Astrocyte (in vitro differentiated cells and primary cell): ENCODE results near the gene POLA1. TPM values are rescaled to one million over a fixed set of nuclear protein-coding genes. Genes with fewer than 3 reads are reported as not detected.
A peak's percentile ranks its signal among the peaks of the same experiment; 100 is the strongest.

Source experiments
- DNase-seq: peaks from one replicate; pipeline ENCODE4 v3.0.0-alpha.2; 2010; ENCODE audit warnings: low read depth
- FAIRE-seq: peaks from 2 replicates; lab custom pipeline; 2011; peaks lifted over from hg19 to GRCh38; lab: Jason Lieb, UNC
- H2AFZ ChIP-seq: 2 replicates; pipeline ENCODE4 v1.6.0; 2012; ENCODE audit warnings: low read depth, low read length, inconsistent platforms
- H3K27ac ChIP-seq: 2 replicates; pipeline ENCODE4 v1.5.1; 2011; ENCODE audit warnings: low read depth, low read length, inconsistent platforms
- H3K27me3 ChIP-seq: 2 replicates; pipeline ENCODE4 v1.6.0; 2011; ENCODE audit warnings: low read length, inconsistent platforms; ENCODE audit not compliant: insufficient read depth
- H3K36me3 ChIP-seq: 2 replicates; pipeline ENCODE4 v1.5.1; 2011; ENCODE audit warnings: low read length, inconsistent platforms; ENCODE audit not compliant: insufficient read depth
- H3K4me1 ChIP-seq: 2 replicates; pipeline ENCODE4 v1.5.1; 2011; ENCODE audit warnings: low read length, inconsistent platforms; ENCODE audit not compliant: insufficient read depth
- H3K4me2 ChIP-seq: 2 replicates; pipeline ENCODE4 v1.6.0; 2012; ENCODE audit warnings: low read length, inconsistent platforms
- H3K4me3 ChIP-seq: 2 replicates; pipeline ENCODE4 v1.5.1; 2011; ENCODE audit warnings: low read depth, mild to moderate bottlenecking, low read length, inconsistent platforms; ENCODE audit not compliant: insufficient read depth
- H3K79me2 ChIP-seq: 2 replicates; pipeline ENCODE4 v1.6.0; 2012; ENCODE audit warnings: mild to moderate bottlenecking, low read length, inconsistent platforms; ENCODE audit not compliant: insufficient read depth
- H3K9ac ChIP-seq: 2 replicates; pipeline ENCODE4 v1.6.0; 2012; ENCODE audit warnings: mild to moderate bottlenecking, low read length, inconsistent platforms
- H3K9me3 ChIP-seq: 2 replicates; pipeline ENCODE4 v1.5.1; 2012; ENCODE audit warnings: low read depth, mild to moderate bottlenecking, low read length, inconsistent platforms; ENCODE audit not compliant: insufficient read depth
- H4K20me1 ChIP-seq: 2 replicates; pipeline ENCODE4 v1.6.0; 2012; ENCODE audit warnings: low read length, inconsistent platforms; ENCODE audit not compliant: insufficient read depth
- H3K27ac Mint-ChIP-seq: one replicate; pipeline ENCODE4 v1.8.0; 2021; ENCODE audit warnings: mild to moderate bottlenecking, mixed read lengths; ENCODE audit not compliant: unreplicated experiment
- H3K27me3 Mint-ChIP-seq: one replicate; pipeline ENCODE4 v1.8.0; 2021; ENCODE audit warnings: low read depth, mixed read lengths; ENCODE audit not compliant: unreplicated experiment
- H3K36me3 Mint-ChIP-seq: one replicate; pipeline ENCODE4 v1.8.0; 2021; ENCODE audit warnings: low read depth, mixed read lengths; ENCODE audit not compliant: unreplicated experiment
- H3K4me1 Mint-ChIP-seq: one replicate; pipeline ENCODE4 v1.8.0; 2021; ENCODE audit warnings: low read depth, mixed read lengths; ENCODE audit not compliant: unreplicated experiment
- H3K4me3 Mint-ChIP-seq: one replicate; pipeline ENCODE4 v1.8.0; 2021; ENCODE audit warnings: mild to moderate bottlenecking, moderate library complexity, mixed read lengths; ENCODE audit not compliant: unreplicated experiment
- H3K9me3 Mint-ChIP-seq: one replicate; pipeline ENCODE4 v1.8.0; 2021; ENCODE audit warnings: mild to moderate bottlenecking, mixed read lengths; ENCODE audit not compliant: unreplicated experiment
- CTCF ChIP-seq: IDR thresholded peaks from 2 replicates; pipeline ENCODE4 v1.5.1; 2011; ENCODE audit warnings: low read depth, mild to moderate bottlenecking, inconsistent platforms, low read length, moderate library complexity; ENCODE audit not compliant: insufficient read depth
- EZH2 ChIP-seq: IDR thresholded peaks from 2 replicates; pipeline ENCODE4 v1.6.1; 2012; ENCODE audit warnings: mild to moderate bottlenecking, low read length, inconsistent platforms; ENCODE audit not compliant: insufficient read depth
- total RNA-seq: library from RNA; stranded (reverse); gene quantifications from 2 replicates; pipeline ENCODE4 v1.2.1, GENCODE V29; 2021

Gene POLA1
- total RNA-seq, 1 donor from 2014 or later = 4.9 TPM

DNA sequence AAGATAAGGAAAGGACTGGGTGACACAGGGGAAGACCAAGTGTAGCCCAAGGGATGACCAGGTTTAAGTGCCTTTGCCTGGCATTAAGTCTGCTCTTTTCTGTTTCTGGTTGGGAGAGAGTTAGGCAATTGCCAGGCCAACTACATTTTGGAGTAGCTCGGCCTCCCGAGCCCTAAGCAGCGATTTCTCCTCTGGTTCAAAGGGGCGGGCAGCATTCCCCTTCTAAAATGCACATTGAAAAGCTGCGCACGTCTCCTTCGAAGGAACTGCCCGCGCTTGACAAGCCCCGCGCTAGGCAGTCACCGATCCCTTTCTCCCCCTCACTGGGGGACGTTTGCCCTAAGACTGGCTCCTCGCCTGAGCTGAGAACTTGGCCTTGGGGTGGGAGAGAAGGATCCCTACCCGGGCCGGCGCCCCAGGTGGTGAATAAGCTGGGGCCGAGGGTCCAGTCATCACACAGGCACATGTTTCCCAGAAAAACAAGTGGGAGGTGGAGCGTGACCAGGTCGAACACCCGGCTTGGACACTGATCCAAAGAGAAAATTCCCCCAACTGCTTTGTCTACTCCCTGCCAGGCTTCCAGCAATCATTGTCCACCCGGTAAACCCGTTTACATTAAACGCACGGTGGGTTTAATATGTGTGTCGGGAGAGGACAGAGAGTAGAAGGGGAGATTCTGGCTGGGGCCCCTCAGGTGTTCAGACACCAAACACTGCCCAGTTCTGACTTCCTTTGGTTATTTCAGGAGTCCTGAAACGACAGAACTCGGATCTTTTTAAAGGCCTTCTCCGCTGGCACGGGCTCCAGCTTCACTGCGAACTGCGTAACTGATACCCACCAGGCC, 318.1 kb downstream of the POLA1 start:
- no peaks in the 10 kb centered on the region for H3K4me1 ChIP-seq
- no peak overlapping the region for H3K27ac ChIP-seq
- H3K4me3 ChIP-seq = no peak overlapping the region
- Mint-ChIP-seq H3K27me3 (peaks cover 56% of the 10 kb centered on the region), H3K36me3 (no peaks in the 10 kb centered on the region), H3K4me3 (no peak overlapping the region), H3K4me1 (no peaks in the 10 kb centered on the region), H3K9me3 (peaks cover under 1% of the 10 kb centered on the region), H3K27ac (no peak overlapping the region)
- FAIRE-seq = no peak
- H3K9ac ChIP-seq = peak overlapping the region; percentile 2
- no peak overlapping the region for H2AFZ ChIP-seq
- DNase-seq = no peak
- H3K36me3 ChIP-seq = no peaks in the 10 kb centered on the region
- H3K9me3 ChIP-seq = no peaks in the 10 kb centered on the region
- peaks cover 5% of the 10 kb centered on the region for H4K20me1 ChIP-seq
- H3K27me3 ChIP-seq = peaks cover 67% of the 10 kb centered on the region
- TF ChIP-seq EZH2 (peak; percentile 32), CTCF (no peak)
- H3K4me2 ChIP-seq = peak overlapping the region; percentile 54
- peaks cover 7% of the 10 kb centered on the region for H3K79me2 ChIP-seq

GRCh38 chrX:25012433-25012735, 318.7 kb downstream of the POLA1 start:
- Histone ChIP-seq H3K4me2 (peak overlapping the region; percentile 54), H3K79me2 (peaks cover 7% of the 10 kb centered on the region), H3K9ac (no peak overlapping the region), H3K4me3 (no peak overlapping the region), H3K27me3 (peaks cover 71% of the 10 kb centered on the region), H3K9me3 (no peaks in the 10 kb centered on the region), H2AFZ (no peak overlapping the region), H3K4me1 (no peaks in the 10 kb centered on the region), H4K20me1 (peaks cover 4% of the 10 kb centered on the region), H3K27ac (no peak overlapping the region), H3K36me3 (no peaks in the 10 kb centered on the region)
- no peaks in the 10 kb centered on the region for H3K4me1 Mint-ChIP-seq
- no peak overlapping the region for H3K27ac Mint-ChIP-seq
- DNase-seq (no peak), FAIRE-seq (no peak)
- peaks cover 58% of the 10 kb centered on the region for H3K27me3 Mint-ChIP-seq
- H3K36me3 Mint-ChIP-seq = no peaks in the 10 kb centered on the region
- H3K9me3 Mint-ChIP-seq = no peaks in the 10 kb centered on the region
- TF ChIP-seq CTCF = no peak
- TF ChIP-seq EZH2 = no peak
- H3K4me3 Mint-ChIP-seq = no peak overlapping the region
